ENCODE measurements around the gene PROSER3.

PROSER3 gene

GRCh38 chr19:35722897-35723296 is 35.1 kb upstream of the PROSER3 start:
- no peak for TF ChIP-seq TEAD4 (IDR thresholded peaks at IDR 0.05)
- TF ChIP-seq ZBTB7A (IDR thresholded peaks at IDR 0.05; ENCODE audit: low read depth) = no peak
- no peak for TF ChIP-seq EP300 (IDR thresholded peaks at IDR 0.05; ENCODE audit: borderline replicate concordance)
- TF ChIP-seq CREB1 (IDR thresholded peaks at IDR 0.05; ENCODE audit: low read depth) = no peak
- TF ChIP-seq REST (IDR thresholded peaks at IDR 0.05; ENCODE audit: low read depth) = no peak
- TF ChIP-seq TCF12 (IDR thresholded peaks at IDR 0.05; ENCODE audit: low read depth) = no peak

DNA sequence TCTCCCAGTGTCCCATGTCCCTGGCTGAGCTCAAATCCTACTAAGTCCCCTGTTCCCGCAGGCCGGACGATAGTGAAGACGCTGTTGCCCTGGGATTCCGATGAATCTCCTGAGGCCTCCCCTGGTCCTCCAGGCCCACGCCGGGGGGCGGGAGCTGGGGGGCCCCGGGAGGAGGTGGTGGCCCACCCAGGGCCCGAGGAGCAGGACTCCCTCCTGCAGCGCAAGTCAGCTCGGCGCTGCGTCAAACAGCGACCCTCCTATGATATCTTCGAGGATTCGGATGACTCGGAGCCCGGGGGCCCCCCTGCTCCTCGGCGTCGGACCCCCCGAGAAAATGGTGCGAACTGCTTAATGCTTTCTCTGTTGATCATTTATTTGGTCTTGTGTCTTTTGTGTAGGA is 34.3 kb upstream of the PROSER3 start:
- no peak for TF ChIP-seq TAF1 (IDR thresholded peaks at IDR 0.05; ENCODE audit: low read depth)
- no peak for TF ChIP-seq TEAD4 (IDR thresholded peaks at IDR 0.05)
- TF ChIP-seq TCF12 (IDR thresholded peaks at IDR 0.05; ENCODE audit: low read depth) = no peak
- TF ChIP-seq EP300 (IDR thresholded peaks at IDR 0.05; ENCODE audit: borderline replicate concordance) = no peak
- TF ChIP-seq NFIC (IDR thresholded peaks at IDR 0.05) = no peak
- no peak for TF ChIP-seq YY1 (IDR thresholded peaks at IDR 0.05; ENCODE audit: low read depth)
- TF ChIP-seq FOXM1 (IDR thresholded peaks at IDR 0.05; ENCODE audit: borderline replicate concordance, low read depth) = no peak
- TF ChIP-seq RAD21 (IDR thresholded peaks at IDR 0.05; ENCODE audit: low read depth) = no peak
- no peak for TF ChIP-seq REST (IDR thresholded peaks at IDR 0.05; ENCODE audit: low read depth)
- TF ChIP-seq, protein P1, sequence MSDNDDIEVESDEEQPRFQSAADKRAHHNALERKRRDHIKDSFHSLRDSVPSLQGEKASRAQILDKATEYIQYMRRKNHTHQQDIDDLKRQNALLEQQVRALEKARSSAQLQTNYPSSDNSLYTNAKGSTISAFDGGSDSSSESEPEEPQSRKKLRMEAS (IDR thresholded peaks at IDR 0.05) = no peak
- no peak for TF ChIP-seq ZBTB7A (IDR thresholded peaks at IDR 0.05; ENCODE audit: low read depth)
- TF ChIP-seq, protein P2, sequence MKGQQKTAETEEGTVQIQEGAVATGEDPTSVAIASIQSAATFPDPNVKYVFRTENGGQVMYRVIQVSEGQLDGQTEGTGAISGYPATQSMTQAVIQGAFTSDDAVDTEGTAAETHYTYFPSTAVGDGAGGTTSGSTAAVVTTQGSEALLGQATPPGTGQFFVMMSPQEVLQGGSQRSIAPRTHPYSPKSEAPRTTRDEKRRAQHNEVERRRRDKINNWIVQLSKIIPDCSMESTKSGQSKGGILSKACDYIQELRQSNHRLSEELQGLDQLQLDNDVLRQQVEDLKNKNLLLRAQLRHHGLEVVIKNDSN (IDR thresholded peaks at IDR 0.05) = no peak
- TF ChIP-seq CREB1 (IDR thresholded peaks at IDR 0.05; ENCODE audit: low read depth) = no peak
- no peak for TF ChIP-seq CEBPB (IDR thresholded peaks at IDR 0.05)
- TF ChIP-seq EGR1 (IDR thresholded peaks at IDR 0.05) = no peak

DNA sequence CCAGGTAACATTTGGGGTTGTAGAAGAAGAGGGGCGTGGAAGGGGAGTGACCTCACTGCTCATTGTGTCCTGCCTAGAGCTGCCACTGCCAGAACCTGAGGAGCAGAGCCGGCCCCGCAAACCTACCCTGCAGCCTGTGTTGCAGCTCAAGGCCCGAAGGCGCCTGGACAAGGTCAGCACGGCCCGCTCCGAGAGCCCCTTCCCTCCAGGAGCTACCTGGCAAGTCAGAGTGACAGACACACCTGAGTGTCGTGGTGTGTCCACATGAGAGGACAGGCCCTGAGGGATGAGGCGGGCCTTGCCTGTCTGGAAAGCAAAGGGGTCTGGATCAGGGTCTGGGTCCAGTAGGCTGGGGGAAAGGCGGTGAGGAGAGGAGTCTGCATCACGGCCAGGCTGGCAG is 33.4 kb upstream of the PROSER3 start:
- TF ChIP-seq, protein P2 (IDR thresholded peaks at IDR 0.05) = no peak
- TF ChIP-seq, protein P1 (IDR thresholded peaks at IDR 0.05) = no peak
- TF ChIP-seq CEBPB (IDR thresholded peaks at IDR 0.05) (no peak), TEAD4 (IDR thresholded peaks at IDR 0.05) (no peak)

GRCh38 chr19:35725216-35725861 is 32.6 kb upstream of the PROSER3 start:
- TF ChIP-seq CEBPB (IDR thresholded peaks at IDR 0.05) = no peak
- TF ChIP-seq ZBTB7A (IDR thresholded peaks at IDR 0.05; ENCODE audit: low read depth) = no peak
- no peak for TF ChIP-seq EGR1 (IDR thresholded peaks at IDR 0.05)
- TF ChIP-seq TAF1 (IDR thresholded peaks at IDR 0.05; ENCODE audit: low read depth) = no peak
- no peak for TF ChIP-seq YY1 (IDR thresholded peaks at IDR 0.05; ENCODE audit: low read depth)
- TF ChIP-seq FOXM1 (IDR thresholded peaks at IDR 0.05; ENCODE audit: borderline replicate concordance, low read depth) = no peak
- no peak for TF ChIP-seq TCF12 (IDR thresholded peaks at IDR 0.05; ENCODE audit: low read depth)

DNA sequence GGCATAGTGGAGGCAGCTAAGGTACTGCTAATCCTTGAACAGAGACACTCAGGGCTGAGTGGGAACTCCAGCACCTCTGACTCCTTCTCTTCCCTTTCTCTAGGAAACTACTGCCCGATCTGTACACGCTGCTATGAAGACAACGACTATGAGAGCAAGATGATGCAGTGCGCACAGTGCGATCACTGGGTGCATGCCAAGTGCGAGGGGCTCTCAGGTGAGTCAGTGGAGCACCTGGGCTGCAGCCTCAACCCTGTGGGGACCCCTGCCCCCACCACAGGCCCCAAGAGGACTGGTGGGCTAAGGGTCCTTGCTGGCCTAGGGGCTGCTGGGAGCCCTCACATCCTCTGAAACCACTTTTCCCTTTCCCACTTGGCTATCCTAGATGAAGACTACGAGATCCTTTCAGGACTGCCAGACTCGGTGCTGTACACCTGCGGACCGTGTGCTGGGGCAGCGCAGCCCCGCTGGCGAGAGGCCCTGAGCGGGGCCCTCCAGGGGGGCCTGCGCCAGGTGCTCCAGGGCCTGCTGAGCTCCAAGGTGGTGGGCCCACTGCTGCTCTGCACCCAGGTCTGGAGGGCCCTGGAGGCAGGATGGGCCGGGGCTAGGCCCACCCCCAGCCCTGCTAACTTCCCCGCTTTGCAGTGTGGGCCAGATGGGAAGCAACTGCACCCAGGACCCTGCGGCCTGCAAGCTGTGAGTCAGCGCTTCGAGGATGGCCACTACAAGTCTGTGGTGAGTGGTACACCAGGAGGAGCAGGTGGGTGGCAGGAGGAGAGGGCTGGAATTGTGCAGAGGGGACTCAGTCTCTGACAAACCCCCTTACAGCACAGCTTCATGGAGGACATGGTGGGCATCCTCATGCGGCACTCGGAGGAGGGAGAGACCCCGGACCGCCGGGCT is 30.7 kb upstream of the PROSER3 start:
- TF ChIP-seq RAD21 (IDR thresholded peaks at IDR 0.05; ENCODE audit: low read depth) (no peak), EP300 (IDR thresholded peaks at IDR 0.05; ENCODE audit: borderline replicate concordance) (no peak), TAF1 (IDR thresholded peaks at IDR 0.05; ENCODE audit: low read depth) (no peak), YY1 (IDR thresholded peaks at IDR 0.05; ENCODE audit: low read depth) (no peak)
- TF ChIP-seq, protein P1 (IDR thresholded peaks at IDR 0.05) = no peak

All from Ishikawa (cell line).